Left kidney (tissue), 2 donors: ENCODE measurements around the gene RASL10A. TPM values are rescaled to one million over a fixed set of nuclear protein-coding genes. Genes with fewer than 3 reads are reported as not detected.

Experiments
- DNase-seq: peaks from one replicate; pipeline ENCODE4 v3.0.0-alpha.2; 2013
- polyA plus RNA-seq: library from polyadenylated mRNA; unstranded; fragments of 120-200 nt; gene quantifications from one replicate; pipeline ENCODE4 v1.2.1, GENCODE V29; 2013; ENCODE audit not compliant: insufficient read length

The RASL10A gene
- polyA plus RNA-seq, 1 donor = 0.40 TPM

DNA sequence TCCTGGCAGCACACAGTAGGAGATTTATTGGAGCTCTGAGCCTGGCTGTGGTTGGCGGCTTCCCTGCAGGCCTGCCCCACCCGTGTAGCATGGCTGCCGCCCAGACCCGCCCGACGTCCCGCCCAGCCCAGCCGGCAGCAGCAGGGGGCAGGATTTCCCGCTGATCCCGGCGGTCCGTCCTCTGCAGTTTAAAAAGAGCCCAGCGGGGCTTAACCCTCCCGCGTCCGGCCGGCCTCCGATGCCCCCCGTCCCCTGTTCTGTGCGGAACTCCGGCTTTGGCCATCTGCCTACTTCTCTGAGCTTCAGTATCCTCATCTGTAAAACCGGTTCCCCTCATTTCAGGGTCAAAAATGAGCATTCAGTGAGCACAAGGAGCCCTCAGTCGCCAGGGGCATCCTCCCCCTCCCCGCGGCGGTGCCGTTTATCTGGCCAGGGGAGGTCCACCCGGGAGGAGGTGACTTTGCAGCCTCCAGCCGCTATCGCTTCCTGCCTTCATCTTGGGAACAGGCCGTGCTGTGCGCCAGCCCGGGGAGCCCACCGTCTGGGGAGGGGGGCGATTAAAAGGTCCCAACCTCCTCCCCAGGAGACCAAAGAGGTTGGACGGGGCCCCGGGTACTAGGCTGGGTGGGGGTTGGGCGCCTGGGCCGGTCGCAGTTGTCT lies 9.2 kb downstream of the RASL10A start, which contains the start of gene GAS2L1:
Gene GAS2L1, plus strand, starts transcription at position 476 of the 660 bp plus-strand sequence. CDS start 1,456 bp downstream, outside the sequence.
- DNase-seq = peak; percentile 76

DNA sequence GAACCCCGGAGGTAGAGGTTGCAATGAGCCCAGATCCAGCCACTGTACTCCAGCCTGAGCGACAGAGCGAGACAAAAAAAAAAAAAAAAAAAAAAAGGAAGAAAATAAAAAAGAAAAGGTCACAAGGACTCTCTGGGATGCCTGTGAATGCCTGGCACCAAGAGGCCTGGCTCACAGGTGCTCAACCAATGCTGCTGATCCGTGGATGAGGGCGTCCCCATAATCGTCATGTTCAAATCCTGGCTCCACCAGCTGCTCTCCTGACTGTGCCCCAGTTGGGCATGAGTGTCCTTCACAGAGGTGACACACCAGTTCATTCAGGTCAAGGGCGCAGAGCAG lies 9.7 kb downstream of the RASL10A start:
- DNase-seq = no peak

DNA sequence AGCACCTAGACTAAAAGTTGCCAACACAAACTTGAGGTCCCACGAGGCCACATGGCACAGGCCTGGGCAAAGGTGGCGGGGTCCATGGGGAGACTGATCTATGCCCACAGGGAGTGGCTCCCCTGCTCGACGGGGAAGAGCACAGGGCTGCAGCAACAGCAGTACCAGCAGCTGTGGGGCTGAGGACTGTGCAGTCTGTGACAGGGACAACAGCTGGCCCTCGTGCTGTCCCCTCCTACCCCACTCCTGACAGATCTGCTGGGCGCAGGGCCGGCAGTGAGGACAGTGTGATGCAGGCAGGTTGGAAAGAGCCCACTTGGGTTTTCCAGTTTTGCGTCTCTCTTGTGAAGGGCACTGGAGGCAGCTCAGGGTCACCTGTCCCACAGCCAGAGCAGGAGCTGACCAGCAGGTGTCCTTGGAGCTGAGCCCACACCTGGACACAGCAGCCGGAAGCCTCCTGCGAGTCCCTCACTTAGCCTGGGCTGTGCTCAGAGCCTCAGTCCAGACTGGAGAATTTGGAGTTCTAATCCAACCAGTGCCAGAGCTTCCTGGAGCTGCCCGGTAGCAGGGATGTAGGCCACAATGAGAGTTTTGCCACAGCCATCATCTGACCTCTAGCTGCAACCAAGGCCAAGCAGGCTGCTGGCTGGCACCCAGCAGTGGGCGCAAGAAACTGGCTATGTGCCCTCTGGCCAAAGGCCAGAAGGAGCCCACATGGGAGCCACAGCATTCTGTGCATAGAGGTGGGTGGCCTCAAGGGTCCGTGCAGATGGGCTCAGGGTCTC lies 12.6 kb downstream of the RASL10A start:
- no peak for DNase-seq

DNA sequence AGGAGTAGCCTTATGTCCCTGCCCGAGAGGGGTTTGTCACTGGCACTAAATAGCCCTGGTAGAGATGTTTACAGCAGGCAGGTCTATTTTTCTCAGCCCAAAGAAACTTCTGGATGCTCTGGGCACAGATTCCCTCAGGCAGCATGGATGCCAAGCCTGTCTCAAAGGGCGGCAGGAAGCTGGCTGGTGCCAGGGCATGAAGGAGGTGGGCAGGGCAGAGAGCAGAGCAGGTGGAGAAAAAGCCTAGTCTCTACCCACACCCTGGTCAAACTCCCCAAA lies 13.2 kb downstream of the RASL10A start:
- no peak for DNase-seq

DNA sequence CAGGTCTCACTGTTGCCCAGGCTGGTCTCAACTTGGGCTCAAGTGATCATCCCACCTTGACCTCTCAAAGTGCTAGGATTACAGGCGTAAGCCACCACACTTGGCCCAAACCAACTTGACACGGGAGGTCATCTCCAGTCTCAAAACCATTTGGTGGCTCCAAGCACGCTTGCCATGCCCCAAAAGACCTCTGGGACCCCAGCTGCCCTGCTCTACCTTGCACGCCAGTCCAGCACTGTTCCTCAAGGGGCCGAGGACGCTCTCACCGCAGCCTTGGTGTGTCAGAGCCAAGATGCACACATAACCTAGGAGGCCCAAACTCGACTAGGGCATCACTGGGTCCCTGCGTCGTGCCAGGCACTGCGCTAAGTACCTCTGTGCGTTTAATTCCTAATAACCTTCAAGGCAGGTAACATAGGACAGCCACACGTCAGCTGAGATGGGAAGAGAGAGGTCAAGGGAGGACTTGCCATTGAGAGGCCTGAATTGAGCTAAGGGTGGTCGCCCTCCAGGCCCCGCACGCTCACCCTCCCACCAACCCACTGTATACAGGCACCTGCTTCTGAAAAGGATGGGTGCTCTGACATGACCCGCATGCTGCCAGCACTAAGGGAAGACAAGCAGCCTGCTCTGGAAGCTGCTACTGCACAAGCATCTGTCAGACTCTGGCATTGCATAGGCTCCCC lies 13.6 kb downstream of the RASL10A start:
- DNase-seq = no peak

DNA sequence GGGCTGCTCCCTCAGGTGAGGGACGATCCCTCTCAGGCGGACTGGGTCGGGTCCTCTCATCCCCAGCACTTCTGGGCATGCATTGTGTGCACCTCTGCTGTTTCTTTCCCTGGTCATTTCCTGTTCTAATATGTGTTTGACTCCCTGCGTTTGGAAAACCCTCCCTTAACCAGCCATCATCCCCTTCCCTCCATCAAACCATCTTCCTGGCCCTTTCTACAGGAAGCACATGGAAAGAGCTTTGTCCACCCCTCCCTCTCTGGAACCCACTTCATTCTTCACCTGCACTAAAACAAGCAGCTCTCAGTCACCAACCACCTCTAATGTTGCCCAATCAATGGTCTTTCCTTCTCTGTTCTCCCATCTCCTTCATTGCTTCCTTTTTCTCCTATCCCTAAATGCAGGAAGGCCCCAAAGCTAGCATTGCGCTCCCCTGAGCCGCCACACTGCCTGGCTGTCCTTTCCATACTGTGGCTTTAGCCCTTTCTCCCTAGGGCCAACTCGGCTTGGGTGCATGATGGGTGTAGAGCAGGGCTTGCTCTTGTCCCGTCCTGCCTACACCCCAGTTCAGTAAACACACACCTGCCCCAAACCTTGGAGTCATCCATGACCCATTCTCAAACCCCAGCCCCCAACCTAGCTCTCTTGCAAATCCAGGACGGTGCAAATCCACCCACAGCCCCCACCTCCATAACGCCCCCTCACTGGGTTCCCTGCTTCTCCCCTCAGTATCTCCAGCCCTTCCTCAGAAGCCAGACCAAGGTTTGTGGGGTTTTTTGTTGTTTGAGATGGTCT lies 14.5 kb downstream of the RASL10A start:
- no peak for DNase-seq

DNA sequence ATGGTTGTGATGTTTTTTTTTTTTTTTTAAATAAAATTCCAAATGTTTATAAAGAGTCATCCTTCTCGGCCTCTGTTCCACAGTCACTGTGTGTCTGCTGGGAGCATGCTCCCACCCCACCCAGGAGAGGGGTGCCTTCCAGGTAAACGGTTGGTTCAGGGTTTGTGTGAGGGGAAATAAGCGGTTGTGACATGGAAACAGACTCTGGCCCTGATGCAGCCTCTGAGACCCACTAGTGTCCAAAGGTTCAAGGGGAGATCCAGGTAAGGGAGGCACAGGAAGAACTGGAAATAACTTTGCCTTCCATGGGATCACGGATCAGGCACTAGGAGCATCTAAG lies 15.1 kb downstream of the RASL10A start:
- no peak for DNase-seq

DNA sequence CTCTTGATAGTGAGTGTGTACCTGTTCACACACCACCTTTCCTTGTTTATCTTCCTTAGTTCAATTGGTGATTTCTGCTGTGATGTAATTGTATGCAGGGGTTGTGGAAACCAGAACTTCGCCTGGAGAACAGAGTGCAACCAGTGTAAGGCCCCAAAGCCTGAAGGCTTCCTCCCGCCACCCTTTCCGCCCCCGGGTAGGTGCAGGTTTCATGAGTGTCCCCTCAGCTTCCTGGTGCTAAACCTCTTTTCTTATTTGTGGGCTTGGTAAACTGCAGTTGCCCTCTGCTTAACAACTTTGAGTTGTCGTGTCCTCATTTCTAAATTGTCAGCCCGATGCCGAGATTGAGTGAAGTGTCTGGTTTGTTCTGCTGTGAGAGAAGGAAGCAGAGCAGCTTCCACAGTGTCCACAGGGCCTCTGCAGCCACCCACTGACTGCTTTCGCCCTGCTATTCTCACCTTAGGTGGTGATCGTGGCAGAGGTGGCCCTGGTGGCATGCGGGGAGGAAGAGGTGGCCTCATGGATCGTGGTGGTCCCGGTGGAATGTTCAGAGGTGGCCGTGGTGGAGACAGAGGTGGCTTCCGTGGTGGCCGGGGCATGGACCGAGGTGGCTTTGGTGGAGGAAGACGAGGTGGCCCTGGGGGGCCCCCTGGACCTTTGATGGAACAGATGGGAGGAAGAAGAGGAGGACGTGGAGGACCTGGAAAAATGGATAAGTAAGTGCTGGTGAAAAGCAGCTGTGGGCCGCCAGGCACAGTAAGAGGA lies 16.2 kb downstream of the RASL10A start:
- no peak for DNase-seq

DNA sequence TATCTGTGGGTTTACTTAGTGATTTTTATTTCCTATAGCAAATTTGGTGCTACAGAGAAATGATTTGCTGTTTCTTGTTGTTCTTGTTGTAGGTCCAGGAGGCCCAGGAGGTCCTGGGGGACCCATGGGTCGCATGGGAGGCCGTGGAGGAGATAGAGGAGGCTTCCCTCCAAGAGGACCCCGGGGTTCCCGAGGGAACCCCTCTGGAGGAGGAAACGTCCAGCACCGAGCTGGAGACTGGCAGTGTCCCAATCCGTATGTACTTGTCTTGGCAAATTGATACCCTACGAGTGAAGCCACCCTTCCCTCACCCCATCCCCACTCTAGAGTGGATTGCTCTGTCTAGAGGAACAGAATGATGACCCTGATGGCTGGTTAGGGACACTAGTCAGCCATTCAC lies 16.9 kb downstream of the RASL10A start:
- DNase-seq = no peak

DNA sequence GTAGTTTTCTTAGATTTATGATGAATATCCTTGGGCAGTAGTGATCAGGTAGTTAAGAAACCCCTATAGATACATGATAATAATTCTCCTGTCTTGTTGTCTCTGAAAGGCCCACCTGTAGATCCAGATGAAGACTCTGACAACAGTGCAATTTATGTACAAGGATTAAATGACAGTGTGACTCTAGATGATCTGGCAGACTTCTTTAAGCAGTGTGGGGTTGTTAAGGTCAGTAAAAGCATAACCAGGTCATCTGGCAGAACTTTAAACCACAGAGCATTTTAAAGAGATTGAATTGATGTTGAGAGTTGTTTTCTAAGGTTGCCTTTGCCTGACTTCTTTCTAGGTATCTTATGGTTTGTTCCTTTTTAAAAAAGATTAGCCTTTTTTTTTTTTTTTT lies 23.1 kb downstream of the RASL10A start:
- no peak for DNase-seq

DNA sequence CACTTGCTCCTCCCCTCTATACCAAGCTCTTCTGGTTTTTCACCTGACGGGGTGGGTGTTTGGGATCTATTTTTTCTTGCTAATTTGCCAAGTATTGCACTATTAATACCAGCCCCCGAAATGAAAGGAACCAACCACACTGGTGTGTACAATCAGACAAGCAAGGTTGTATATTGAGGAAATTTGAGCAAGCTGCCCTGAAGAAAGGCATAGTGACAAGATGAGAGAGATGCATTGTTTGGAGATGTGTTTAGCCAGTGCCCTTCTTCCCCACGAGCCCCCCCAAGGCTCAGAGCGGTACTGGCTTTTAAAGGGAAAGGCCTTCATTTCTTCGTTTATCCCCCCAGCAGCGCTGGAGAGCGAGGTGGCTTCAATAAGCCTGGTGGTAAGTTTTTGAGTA lies 24.3 kb downstream of the RASL10A start:
- no peak for DNase-seq

DNA sequence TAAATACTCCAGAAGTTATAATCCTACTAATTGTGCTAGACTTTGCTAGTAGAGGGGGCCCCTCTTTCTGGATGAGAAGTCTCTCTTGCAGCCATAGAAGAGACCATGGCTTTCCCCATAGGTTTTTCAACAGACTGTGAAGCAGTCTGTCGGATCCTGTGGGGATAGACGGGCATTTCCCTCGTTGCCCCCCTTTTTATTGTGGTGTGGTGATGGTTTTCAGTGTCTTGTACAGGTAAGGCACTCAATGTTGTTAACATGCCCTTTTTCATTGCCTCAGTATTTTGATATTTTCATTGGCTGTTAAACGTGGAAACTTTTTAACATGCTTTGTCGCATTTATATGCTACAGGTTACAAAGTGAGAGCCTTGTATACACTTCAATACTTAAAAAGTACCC lies 25.4 kb downstream of the RASL10A start:
- DNase-seq = no peak

DNA sequence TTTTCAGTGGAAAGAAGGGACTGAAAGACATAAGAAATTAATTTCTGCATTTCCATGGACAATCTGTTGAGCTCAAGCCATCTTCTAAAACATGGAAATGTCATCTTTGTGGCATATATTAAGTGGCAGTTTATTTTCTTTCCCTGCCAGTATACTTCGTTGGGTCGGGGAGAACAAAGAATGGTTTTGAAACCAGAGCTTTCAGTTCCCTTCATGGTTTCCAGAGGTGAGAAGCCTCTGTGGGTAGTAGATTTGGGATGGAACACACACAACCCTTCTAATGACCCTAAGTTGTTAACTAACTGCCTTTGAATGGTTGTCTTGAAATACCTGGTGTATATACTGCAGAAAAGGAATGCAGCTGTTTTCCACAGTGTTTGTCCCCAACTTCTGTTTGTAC lies 26.7 kb downstream of the RASL10A start:
- no peak for DNase-seq

DNA sequence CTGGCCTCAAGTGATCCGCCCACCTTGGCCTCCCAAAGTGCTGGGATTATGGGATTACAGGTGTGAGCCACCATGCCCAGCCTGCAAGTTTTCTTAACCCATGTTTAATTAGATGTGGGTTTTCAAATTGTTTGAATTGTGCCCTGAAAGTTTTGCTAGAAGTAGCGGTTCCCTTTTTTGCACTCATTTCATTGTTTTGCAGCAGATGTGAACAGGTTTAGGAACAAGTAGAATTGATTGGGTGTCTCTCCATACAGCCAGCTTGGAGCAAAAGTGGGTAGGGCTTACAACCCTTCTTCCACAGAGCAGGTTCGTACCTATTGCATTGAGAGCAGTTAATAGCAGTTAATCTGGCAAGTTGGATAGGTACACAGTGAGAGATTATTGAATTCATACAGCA lies 31.3 kb downstream of the RASL10A start:
- no peak for DNase-seq

DNA sequence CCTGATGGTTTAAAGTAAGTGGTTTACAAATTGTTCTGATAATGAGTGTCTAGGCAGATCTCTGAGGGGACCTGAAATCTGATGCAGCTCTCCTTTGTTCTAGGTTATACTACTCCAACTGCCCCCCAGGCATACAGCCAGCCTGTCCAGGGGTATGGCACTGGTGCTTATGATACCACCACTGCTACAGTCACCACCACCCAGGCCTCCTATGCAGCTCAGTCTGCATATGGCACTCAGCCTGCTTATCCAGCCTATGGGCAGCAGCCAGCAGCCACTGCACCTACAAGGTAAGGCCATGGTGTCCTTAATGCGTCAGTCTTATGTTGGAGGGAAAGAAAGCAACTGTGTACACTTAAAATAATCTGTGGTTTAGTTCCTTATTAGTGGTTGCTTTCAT lies 37.6 kb downstream of the RASL10A start:
- DNase-seq = no peak

DNA sequence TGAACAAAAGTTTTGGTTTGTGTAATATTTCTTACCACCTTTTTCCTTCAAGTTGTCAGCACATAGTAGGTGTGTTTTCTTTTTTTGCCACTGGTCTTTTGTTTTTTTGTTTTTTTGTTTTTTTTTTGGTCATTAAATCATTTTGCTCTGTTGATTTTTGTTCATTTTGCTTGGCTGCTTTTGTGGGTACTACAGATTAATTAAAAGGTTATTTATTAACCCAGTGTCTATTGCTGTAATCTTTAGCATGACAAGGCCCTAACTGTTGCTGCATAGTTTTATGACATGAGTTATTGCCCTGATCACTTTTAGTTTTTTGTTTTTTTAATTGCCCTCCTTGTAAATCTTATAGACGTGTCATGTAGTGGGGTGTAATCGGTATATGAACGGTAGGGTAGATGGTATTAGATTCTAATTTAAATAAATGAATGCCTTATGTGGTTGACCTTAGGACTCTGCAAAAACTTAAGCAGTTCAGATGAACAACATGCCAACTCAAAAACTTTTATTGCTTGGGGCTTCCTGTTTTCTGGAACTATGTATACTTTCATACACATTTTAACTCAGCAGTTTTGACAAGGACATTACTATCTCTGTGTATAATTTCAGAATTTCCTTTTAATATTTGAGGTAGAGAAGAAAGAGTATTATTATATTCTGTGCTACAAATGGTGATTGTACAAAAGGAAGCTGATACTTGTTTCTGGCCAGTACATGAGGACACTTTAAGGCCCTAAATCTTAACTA lies 39.5 kb downstream of the RASL10A start:
- DNase-seq = no peak

DNA sequence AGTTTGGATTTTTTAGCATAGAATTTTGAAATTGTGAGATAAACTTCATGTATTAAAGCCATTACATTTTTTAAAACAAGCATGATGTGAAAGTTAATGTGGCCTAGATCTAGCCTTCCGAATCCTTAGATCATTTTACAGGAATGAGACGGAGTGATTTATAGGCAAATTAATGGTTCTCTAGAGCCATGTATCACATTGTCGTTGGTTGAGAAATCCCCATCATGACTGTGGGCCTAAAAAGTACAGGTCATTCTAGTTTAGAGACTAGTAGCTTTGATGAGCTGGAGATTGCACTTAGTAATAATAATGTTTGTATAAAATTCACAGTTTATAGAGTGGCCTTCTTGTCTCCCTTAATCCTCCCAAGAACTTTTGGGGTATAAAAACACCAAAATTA lies 40.3 kb downstream of the RASL10A start:
- DNase-seq = no peak

DNA sequence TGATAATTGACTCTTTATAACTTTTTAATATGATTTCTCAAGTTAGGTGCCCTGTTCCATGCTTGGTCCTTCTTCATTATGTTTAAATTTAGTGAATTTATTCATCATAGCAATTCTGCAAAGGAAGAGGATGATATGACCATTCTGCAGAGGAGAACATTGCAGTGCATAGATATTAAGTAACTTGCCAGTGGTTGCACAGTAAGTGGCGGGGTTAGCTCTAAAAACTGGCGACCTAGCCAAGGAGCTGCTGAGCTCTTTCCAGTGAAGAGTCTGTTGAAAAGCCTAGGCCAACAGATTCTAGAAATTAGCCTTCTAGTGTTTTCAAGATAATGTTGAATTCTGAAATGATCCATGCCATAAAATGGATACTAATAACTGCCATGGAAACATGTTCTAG lies 42.9 kb downstream of the RASL10A start:
- DNase-seq = no peak

DNA sequence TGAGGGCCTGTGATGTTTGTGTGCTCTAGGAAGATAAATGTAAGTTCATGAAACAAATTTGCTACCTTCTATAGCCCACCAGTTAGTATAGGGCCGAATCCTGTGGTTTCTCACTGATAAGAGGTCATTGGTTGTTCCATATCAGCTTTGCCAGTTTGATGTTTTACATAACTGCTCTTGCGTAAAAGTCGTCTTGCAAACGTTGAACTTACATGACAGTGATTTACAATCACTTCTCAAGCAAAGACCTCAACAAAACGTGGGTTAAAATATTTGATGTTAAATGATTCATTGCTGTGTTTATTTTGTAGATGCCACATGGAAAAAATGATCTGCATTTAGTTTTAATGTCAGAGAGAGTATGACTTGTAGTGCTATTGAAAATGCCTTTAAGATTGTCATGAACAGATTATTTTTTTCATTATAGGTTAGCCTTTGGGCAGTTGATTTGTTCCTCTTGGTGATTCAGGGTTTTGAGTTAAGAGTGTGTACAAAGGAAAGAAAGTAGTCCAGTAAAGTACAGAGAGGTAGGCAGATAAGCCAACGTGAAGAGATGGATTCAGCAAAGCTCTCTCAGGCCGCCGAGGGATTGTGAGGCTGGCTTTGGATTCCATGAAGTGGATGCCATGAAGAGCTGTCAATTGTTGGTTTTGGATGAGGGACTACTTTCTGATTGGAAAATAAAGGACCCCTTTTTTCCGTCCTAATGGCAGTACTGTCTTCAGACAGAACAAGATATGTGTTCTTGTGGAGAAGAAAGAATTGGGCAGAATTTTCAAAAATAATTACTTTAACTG lies 44.8 kb downstream of the RASL10A start:
- DNase-seq = no peak

DNA sequence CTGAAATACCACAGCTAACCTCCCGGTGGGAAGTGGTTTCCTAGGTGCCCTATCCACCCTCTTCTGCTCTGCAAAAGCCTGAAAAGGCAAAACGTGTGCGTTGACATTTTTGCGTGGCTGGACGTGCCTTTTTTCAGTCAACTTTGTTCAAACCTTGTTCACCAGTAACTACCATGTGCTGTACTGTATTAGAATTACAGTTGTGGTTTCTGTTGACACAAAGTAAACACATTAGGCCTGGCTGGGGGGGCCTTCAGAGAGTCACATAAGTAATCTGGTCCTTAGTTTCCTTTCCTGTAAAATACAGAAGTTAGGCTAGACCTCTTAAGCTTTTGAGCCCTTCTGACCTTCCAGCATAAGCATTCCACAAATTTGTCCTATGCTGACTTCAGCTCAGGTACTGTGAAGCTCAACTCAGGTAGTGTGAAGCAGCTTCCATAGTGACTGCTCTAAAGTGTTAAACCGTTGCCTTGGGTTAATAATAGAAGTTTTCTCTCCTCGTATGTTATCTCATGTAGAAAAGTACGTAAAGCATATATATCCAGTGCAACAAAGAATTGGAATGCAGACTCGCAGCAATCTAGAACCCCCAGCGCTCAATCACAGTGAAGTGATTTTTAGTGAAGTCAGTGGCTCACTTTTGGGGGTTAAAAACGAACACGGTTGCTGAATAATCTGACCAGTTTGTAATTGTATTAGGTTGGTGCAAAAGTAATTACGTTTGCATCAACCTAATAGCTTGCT lies 45.6 kb downstream of the RASL10A start:
- DNase-seq = no peak
